Subcutaneous abdominal adipose tissue (tissue), 5 donors: ENCODE measurements around the gene YTHDF2.
"Not testable (repeated sequence)": the region's sequence is repeated elsewhere in the genome, so short reads cannot be mapped to it uniquely, and the experiment has no call there.

Experiments
- H3K27ac ChIP-seq: one replicate; pipeline ENCODE4 v1.7.0; 2013; ENCODE audit warnings: low read depth, mild to moderate bottlenecking, inconsistent platforms, low read length, moderate library complexity
- H3K27me3 ChIP-seq, 5 donors: one replicate each; pipeline ENCODE4 v1.7.0; 2013; ENCODE audit warnings: low read length in 5 of 5, inconsistent platforms in 1 of 5; ENCODE audit not compliant: control insufficient read depth in 5 of 5, insufficient read depth in 4 of 5
- H3K36me3 ChIP-seq, 5 donors: one replicate each; pipeline ENCODE4 v1.7.0; 2013; ENCODE audit warnings: low read length in 5 of 5; ENCODE audit not compliant: control insufficient read depth in 5 of 5, insufficient read depth in 5 of 5
- H3K4me1 ChIP-seq, 5 donors: one replicate each; pipeline ENCODE4 v1.7.0; 2013; ENCODE audit warnings: low read length in 5 of 5, mild to moderate bottlenecking in 3 of 5, moderate library complexity in 1 of 5; ENCODE audit not compliant: control insufficient read depth in 5 of 5, insufficient read depth in 5 of 5
- H3K4me3 ChIP-seq, 5 donors: one replicate each; pipeline ENCODE4 v1.7.0; 2013; ENCODE audit warnings: low read length in 5 of 5, low read depth in 1 of 5
- H3K9ac ChIP-seq, 5 donors: one replicate each; pipeline ENCODE4 v1.7.0; 2013; ENCODE audit warnings: low read length in 5 of 5, mild to moderate bottlenecking in 4 of 5, moderate library complexity in 3 of 5
- H3K9me3 ChIP-seq, 5 donors: one replicate each; pipeline ENCODE4 v1.7.0; 2013; ENCODE audit warnings: low read length in 5 of 5; ENCODE audit not compliant: control insufficient read depth in 5 of 5
- donor health status: healthy.
- donor health status: healthy.
- donor health status: healthy.
- donor health status: healthy.
- donor health status: healthy.

Gene YTHDF2

DNA sequence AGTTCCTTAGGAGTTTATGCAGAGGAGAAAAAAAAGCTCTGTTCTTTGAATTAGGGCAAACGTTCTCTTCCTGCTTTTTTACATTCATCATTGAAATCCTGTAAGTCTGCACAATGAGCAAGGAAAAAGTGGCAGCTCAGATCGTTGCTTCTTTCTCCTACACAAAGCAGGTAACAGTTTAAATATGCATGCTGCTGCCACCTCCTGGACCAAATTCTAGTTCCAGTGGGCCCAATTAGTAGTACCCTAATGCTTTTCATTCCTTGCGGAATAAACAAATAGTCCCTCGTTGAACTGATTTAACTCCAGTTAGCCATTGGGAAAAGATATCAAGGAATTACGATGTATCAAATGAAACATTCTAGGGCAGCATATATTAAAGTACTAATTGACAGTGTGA lies 20.1 kb downstream of the YTHDF2 start:
- peaks cover 5 to 45% (median 35%) of the 10 kb centered on the region in 5 donors for H3K4me1 ChIP-seq
- H3K27me3 ChIP-seq: no peaks in the 10 kb centered on the region
- H3K36me3 ChIP-seq: peaks cover 4 to 20% (median 9%) of the 10 kb centered on the region in 5 donors
- no peak overlapping the region for H3K27ac ChIP-seq
- H3K9me3 ChIP-seq: no peaks in the 10 kb centered on the region
- H3K4me3 ChIP-seq: no peak overlapping the region
- H3K9ac ChIP-seq: no peak overlapping the region

DNA sequence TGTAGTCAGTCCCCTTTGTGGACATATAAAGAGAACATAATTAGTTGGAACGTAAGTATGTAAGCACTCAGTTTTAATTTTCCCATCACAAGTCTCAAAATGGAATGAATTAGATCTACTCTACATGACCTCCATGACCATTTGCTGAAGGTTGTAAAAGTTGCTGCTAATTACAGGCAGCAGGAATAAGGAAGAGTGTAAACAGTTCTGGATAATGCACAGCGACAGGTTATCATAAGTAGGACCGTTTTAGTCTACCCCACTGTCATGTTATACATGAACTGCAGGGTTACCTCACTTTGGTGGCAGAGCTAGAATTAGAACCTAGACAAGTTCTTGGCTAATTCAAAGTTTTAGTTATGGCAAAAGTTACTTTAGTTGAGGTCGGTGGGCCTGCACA lies 21.7 kb downstream of the YTHDF2 start:
- Histone ChIP-seq H3K27ac (no peak overlapping the region), H3K27me3 (no peaks in the 10 kb centered on the region), H3K9me3 (no peaks in the 10 kb centered on the region), H3K4me1 (peaks cover 5 to 42% (median 38%) of the 10 kb centered on the region in 5 donors), H3K4me3 (no peak overlapping the region), H3K36me3 (peaks cover 4 to 15% (median 8%) of the 10 kb centered on the region in 5 donors), H3K9ac (peak overlapping the region in 1 of 5 donors; percentile 38)

DNA sequence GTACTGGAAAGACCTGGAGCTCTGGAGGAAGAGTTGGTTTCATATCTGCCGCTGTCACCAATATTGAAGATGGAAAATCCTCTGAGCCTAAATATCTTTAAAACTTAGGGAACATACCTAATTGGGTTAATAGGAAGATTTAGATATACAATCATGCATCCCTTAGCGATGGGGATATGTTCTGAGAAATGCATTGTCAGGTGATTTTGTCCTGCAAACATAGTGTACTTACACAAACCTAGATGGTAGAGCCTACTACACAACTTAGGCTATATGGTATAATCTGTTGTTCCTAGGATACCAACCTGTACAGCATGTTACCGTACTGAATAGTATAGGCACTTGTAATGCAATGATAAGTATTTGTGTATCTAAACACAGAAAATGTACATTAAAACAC lies 22.5 kb downstream of the YTHDF2 start:
- peaks cover 4 to 15% (median 8%) of the 10 kb centered on the region in 5 donors for H3K36me3 ChIP-seq
- H3K4me1 ChIP-seq: peaks cover 5 to 39% (median 32%) of the 10 kb centered on the region in 5 donors
- H3K9ac ChIP-seq: no peak overlapping the region
- H3K27ac ChIP-seq: no peak overlapping the region
- no peaks in the 10 kb centered on the region for H3K9me3 ChIP-seq
- H3K4me3 ChIP-seq: no peak overlapping the region
- no peaks in the 10 kb centered on the region for H3K27me3 ChIP-seq

DNA sequence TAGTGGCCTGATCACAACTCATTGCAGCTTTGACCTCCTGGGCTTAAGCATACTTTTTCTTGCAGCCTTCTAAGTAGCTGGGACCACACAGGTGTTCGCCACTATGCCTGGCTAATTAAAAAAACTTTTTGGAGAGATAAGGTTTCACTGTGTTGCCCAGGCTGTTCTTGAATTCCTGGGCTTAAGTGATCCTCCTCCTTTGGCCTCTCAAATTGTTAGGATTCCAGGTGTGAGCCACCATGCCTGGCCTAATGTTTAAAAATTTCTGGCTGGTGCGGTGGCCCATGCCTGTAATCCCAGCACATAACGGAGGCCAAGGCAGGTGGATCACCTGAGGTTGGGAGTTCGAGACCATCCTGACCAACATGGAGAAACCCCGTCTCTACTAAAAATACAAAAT lies 24.4 kb downstream of the YTHDF2 start:
- H3K4me3 ChIP-seq: no peak overlapping the region
- H3K9me3 ChIP-seq: no peaks in the 10 kb centered on the region
- H3K4me1 ChIP-seq: peaks cover 2 to 21% (median 15%) of the 10 kb centered on the region in 5 donors
- peaks cover 4 to 29% (median 22%) of the 10 kb centered on the region in 5 donors for H3K36me3 ChIP-seq
- no peak overlapping the region for H3K27ac ChIP-seq
- H3K9ac ChIP-seq: no peak overlapping the region
- no peaks in the 10 kb centered on the region for H3K27me3 ChIP-seq

DNA sequence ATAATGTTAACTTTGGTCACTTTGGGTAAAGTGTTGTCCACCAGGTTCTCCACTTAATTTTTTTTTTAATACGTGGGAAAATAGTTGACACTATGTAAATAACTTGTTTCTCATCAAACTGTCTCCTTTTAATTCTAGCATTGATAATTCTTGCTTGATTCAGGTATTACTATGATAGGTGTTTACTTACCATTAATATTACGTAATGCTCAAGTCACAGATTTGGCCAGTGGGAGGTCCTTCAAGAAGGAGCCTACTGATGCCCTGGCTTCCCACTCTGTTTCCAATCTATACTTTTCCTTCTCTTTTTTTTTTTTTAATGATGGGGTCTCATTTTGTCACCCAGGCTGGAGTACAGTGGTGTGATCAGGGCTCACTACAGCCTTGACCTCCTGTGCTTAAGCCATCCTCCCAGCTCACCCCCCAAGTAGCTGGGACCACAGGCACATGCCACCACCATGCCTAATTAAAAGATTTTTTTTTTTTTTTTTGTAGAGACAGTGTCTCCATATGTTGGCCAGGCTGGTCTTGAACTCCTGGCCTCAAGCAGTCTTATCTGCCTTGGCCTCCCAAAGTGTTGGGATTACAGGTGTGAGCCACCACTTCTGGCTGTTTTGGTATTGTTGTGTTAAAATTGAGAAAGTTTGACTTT lies 29.9 kb downstream of the YTHDF2 start:
- H3K27ac ChIP-seq: no peak overlapping the region
- H3K4me1 ChIP-seq: peaks cover 0 to 10% (median 3%) of the 10 kb centered on the region in 5 donors
- H3K9me3 ChIP-seq: no peaks in the 10 kb centered on the region
- peaks cover 9 to 32% (median 19%) of the 10 kb centered on the region in 5 donors for H3K36me3 ChIP-seq
- no peak overlapping the region for H3K9ac ChIP-seq
- no peak overlapping the region for H3K4me3 ChIP-seq
- H3K27me3 ChIP-seq: no peaks in the 10 kb centered on the region

DNA sequence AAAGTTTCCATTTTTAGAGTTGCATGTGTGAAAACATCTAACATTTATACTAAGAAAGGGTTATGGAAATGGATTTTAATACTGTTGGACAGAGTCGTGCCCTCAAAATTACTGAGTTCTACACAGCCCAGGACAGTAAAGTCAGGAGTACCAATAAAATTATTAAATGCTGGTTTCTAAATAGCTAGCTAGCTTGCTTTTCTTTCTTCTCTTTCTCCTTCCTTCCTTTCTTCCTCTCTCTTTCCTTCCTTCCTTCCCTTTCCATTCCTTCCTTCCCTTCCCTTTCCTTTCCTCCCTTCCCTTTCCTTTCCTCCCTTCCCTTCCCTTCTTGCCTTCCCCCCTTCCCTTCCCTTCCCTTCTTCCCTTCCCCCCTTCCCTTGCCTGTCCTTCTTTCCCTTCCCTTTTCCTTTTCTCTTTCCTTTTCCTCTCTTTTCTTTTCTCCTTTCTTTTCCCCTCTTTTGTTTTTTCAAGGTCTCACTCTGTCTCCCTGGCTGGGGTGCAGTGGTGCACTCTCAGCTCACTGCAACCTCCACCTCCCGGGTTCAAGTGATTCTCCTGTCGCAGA lies 33.9 kb downstream of the YTHDF2 start:
- H3K4me1 ChIP-seq: peaks cover 5 to 26% (median 24%) of the 10 kb centered on the region in 5 donors
- no peaks in the 10 kb centered on the region for H3K27me3 ChIP-seq
- no peak overlapping the region for H3K4me3 ChIP-seq
- H3K9me3 ChIP-seq: no peaks in the 10 kb centered on the region
- no peak overlapping the region for H3K9ac ChIP-seq
- H3K27ac ChIP-seq: no peak overlapping the region
- H3K36me3 ChIP-seq: peaks cover 9 to 24% (median 12%) of the 10 kb centered on the region in 5 donors

DNA sequence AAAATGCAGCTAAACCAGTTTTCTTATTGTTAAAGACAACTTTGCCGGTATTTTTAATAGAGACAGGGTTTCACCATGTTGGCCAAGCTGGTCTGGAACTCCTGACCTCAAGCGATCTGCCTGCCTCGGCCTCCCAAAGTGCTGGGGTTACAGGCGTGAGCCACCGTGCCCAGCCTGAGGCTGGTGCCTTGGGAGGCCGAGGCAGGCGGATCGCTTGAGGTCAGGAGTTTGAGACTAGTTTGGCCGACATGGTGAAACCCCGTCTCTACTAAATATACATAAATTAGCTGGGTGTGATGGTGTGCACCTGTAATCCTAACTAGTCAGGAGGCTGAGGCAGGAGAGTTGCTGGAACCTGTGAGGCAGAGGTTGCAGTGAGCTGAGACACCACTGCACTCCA lies 35.2 kb downstream of the YTHDF2 start:
- H3K4me1 ChIP-seq: peaks cover 5 to 27% (median 24%) of the 10 kb centered on the region in 5 donors
- H3K4me3 ChIP-seq, H3K27ac ChIP-seq, H3K27me3 ChIP-seq, H3K9ac ChIP-seq, H3K9me3 ChIP-seq: not testable (repeated sequence)
- H3K36me3 ChIP-seq: peaks cover 5 to 17% (median 12%) of the 10 kb centered on the region in 5 donors

DNA sequence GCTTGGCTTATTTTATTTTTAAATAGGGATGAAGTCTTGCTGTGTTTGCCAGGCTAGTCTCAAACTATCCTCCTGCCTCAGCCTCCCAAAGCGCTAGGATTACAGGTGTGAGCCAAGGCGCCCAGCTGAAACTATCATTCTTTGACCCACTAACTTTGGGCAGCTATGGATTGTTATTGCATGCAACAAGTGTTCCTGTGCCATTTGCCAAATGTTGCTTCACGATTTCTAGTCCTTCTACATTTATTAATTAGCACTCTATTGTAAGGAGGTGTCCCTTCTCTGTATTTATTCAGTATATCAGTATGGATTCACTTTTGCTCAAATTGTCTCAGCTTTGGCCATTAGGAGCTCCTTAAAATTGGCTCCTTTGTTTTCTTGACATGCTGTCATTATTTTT lies 36.4 kb downstream of the YTHDF2 start:
- H3K4me1 ChIP-seq: peaks cover 5 to 27% (median 24%) of the 10 kb centered on the region in 5 donors
- H3K27me3 ChIP-seq: no peaks in the 10 kb centered on the region
- H3K4me3 ChIP-seq: no peak overlapping the region
- H3K9me3 ChIP-seq: no peaks in the 10 kb centered on the region
- no peak overlapping the region for H3K27ac ChIP-seq
- H3K9ac ChIP-seq: no peak overlapping the region
- H3K36me3 ChIP-seq: peaks cover 5 to 17% (median 12%) of the 10 kb centered on the region in 5 donors

DNA sequence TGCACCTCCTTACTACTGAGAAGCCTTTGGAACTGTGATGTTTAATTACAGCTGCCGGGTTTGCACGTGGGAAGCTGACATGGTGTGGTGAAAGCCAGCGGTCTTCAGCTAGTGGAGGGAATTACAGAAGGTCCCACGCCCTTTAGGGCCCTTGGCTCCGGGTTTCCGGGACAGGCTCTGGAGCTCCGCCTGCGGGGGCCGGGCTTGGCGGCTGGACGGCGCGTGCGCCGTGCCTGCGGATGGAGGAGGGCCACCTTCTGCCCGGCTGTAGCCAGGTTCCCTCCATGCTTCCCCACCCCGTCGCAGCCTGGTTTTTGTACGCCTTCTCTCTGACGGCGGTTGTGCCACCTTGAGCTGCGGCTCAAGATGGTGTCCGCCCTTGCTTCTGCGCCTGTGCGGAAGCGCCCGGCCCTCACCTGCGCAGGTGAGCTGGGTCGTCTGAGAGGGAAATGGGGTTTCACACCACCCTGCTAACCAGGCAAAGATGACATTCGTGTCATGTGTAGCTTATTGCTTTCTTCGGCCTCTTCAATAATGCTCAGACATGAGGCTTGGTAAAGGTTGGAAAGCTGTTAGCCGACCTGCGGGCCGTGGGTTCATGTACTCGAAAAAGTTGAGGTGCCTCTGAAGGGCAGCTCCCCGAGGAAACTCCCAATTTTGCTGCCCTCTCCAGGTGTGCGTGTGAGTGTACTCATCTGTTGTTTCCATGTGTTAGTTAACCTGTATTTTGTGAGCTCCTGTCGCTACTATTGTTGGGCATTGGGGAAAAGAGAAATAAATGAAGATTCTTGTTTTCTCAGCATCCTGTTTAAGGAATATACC lies 38.6 kb downstream of the YTHDF2 start:
- H3K9ac ChIP-seq: peak overlapping the region in 4 of 5 donors; percentile 29 to 57 (median 44)

DNA sequence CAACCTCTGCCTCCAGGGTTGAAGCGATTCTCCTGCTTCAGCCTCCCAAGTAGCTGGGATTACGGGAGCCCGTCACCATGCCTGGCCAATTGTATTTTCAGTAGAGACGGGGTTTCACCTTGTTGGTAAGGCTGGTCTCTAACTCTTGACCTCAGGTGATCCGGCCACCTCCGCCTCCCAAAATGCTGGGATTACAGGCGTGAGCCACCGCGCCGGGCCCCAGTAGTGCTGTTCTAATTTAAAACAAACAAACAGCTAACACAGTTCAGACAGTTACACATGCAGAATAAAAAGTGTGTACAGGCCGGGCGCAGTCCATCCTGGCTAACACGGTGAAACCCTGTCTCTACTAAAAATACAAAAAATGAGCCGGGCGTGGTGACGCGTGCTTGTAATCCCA lies 39.6 kb downstream of the YTHDF2 start:
- no peaks in the 10 kb centered on the region for H3K9me3 ChIP-seq
- no peaks in the 10 kb centered on the region for H3K36me3 ChIP-seq
- H3K4me3 ChIP-seq: no peak overlapping the region
- H3K9ac ChIP-seq: no peak overlapping the region
- H3K27me3 ChIP-seq: no peaks in the 10 kb centered on the region
- H3K27ac ChIP-seq: no peak overlapping the region
- H3K4me1 ChIP-seq: peaks cover 5 to 24% (median 20%) of the 10 kb centered on the region in 5 donors

More for the DNA sequence above, 38.6 kb downstream of the YTHDF2 start:
- Histone ChIP-seq H3K27ac (no peak overlapping the region), H3K9me3 (no peaks in the 10 kb centered on the region), H3K27me3 (no peaks in the 10 kb centered on the region), H3K36me3 (peaks cover 0 to 8% (median 0%) of the 10 kb centered on the region in 5 donors), H3K4me1 (peaks cover 5 to 27% (median 22%) of the 10 kb centered on the region in 5 donors), H3K4me3 (peak overlapping the region; percentile 59 to 77 (median 71))
